GM12878 (cell line): ENCODE results near the gene EPB41L2.

Experiments
- CEBPB ChIP-seq, 2 experiments: fragments of 150-350 bp in 1 of 2; IDR thresholded peaks; 2 replicates each; pipeline ENCODE4 v1.6.1; 2012 to 2014; ENCODE audit warnings: low read depth in 2 of 2, low read length in 2 of 2, borderline replicate concordance in 1 of 2, inconsistent platforms in 1 of 2
- CTCF ChIP-seq, 3 experiments: IDR thresholded peaks in 2 of 3; conservative IDR thresholded peaks in 1 of 3; 2 replicates each; pipeline ENCODE4 v1.5.1; 2011; ENCODE audit warnings: low read depth in 3 of 3, low read length in 3 of 3, mild to moderate bottlenecking in 3 of 3, control low read depth in 2 of 3, moderate library complexity in 2 of 3, inconsistent platforms in 1 of 3, mixed read lengths in 1 of 3; ENCODE audit not compliant: control insufficient read depth in 2 of 3, insufficient read depth in 1 of 3; ENCODE audit errors: extremely low read depth in 1 of 3
- EP300 ChIP-seq, 2 experiments: fragments of 150-350 bp in 1 of 2; IDR thresholded peaks; 2 replicates each; pipeline ENCODE4 v1.6.1; 2011 to 2012; ENCODE audit warnings: low read depth in 2 of 2, low read length in 2 of 2, borderline replicate concordance in 1 of 2, improper control_type of control experiment in 1 of 2, inconsistent platforms in 1 of 2; ENCODE audit not compliant: control insufficient read depth in 1 of 2
- POLR2AphosphoS2 ChIP-seq: IDR thresholded peaks from 2 replicates; pipeline ENCODE4 v1.6.1; 2011; ENCODE audit warnings: low read depth, mild to moderate bottlenecking, low read length, improper control_type of control experiment, moderate library complexity
- PRDM15 ChIP-seq: fragments of 450-650 bp; formaldehyde crosslinking; IDR thresholded peaks from 2 replicates; pipeline ENCODE4 v1.4.0; 2020; ENCODE audit warnings: mild to moderate bottlenecking, moderate library complexity
- ZNF622 ChIP-seq: fragments of 450-650 bp; IDR thresholded peaks from 2 replicates; pipeline ENCODE4 v1.6.1; 2017; ENCODE audit warnings: mild to moderate bottlenecking, inconsistent platforms

GRCh38 chr6:130964289-130964688 lies 98.8 kb downstream of the EPB41L2 start:
- TF ChIP-seq ZNF622 (no peak), CTCF (IDR thresholded peaks at IDR 0.05 in 2 of 3, conservative IDR thresholded peaks at IDR 0.05 in 1 of 3; ENCODE audit: control insufficient read depth in 2 of 3, extremely low read depth in 1 of 3, insufficient read depth in 1 of 3, low read depth in 3 of 3, low read length in 3 of 3) (no peak), CEBPB (IDR thresholded peaks at IDR 0.05; ENCODE audit: borderline replicate concordance in 1 of 2, low read depth in 2 of 2, low read length in 2 of 2) (no peak), POLR2AphosphoS2 (no peak), EP300 (IDR thresholded peaks at IDR 0.05; ENCODE audit: borderline replicate concordance in 1 of 2, control insufficient read depth in 1 of 2, low read depth in 2 of 2, low read length in 2 of 2) (no peak), PRDM15 (CRISPR knock-in tag) (no peak)
